Activated CD4-positive, alpha-beta T cell treated with anti-CD3 and anti-CD28 coated beads, Interleukin-2, amount 50 U/mL, for 16 hours (primary cell): ENCODE results near the gene TTR.

Experiments used
- DNase-seq: peaks from one replicate; pipeline ENCODE4 v3.0.0-alpha.2; 2020

Gene TTR

GRCh38 chr18:31581498-31582197 is 10.0 kb upstream of the TTR start:
- DNase-seq, result no peak

GRCh38 chr18:31583185-31583854 is 8.4 kb upstream of the TTR start:
- no peak for DNase-seq

GRCh38 chr18:31585991-31586390 is 5.7 kb upstream of the TTR start:
- no peak for DNase-seq

- no peak for DNase-seq
These were observed 5.1 kb upstream of the TTR start for GRCh38 chr18:31586616-31587015.

GRCh38 chr18:31587529-31587928 is 4.1 kb upstream of the TTR start:
- no peak for DNase-seq

- no peak for DNase-seq
These were observed 1.1 kb upstream of the TTR start for GRCh38 chr18:31590570-31590969.

- DNase-seq, result no peak
These were observed 564 bp upstream of the TTR start for GRCh38 chr18:31591113-31591512.

GRCh38 chr18:31592506-31593157 is 955 bp downstream of the TTR start:
- no peak for DNase-seq

GRCh38 chr18:31595121-31595771 is 3.6 kb downstream of the TTR start:
- no peak for DNase-seq

- no peak for DNase-seq
These were observed 4.6 kb downstream of the TTR start for GRCh38 chr18:31596081-31596872.

GRCh38 chr18:31598021-31598805 is 6.5 kb downstream of the TTR start:
- no peak for DNase-seq

GRCh38 chr18:31603315-31603714 is 11.6 kb downstream of the TTR start:
- DNase-seq, result peak; percentile 3

- DNase-seq, result no peak
These were observed 14.6 kb downstream of the TTR start for GRCh38 chr18:31606265-31606664.

- no peak for DNase-seq
These were observed 15.7 kb downstream of the TTR start for GRCh38 chr18:31607384-31607783.

- DNase-seq, result no peak
These were observed 18.2 kb downstream of the TTR start for GRCh38 chr18:31609886-31610285.

- no peak for DNase-seq
These were observed 18.9 kb downstream of the TTR start for GRCh38 chr18:31610286-31611205.

GRCh38 chr18:31611511-31611910 is 19.8 kb downstream of the TTR start:
- DNase-seq, result no peak

GRCh38 chr18:31612124-31612523 is 20.4 kb downstream of the TTR start:
- no peak for DNase-seq

GRCh38 chr18:31614044-31614443 is 22.4 kb downstream of the TTR start:
- DNase-seq, result no peak

- DNase-seq, result no peak
These were observed 24.9 kb downstream of the TTR start for GRCh38 chr18:31616586-31616985.
